ENCODE data around the gene DNPEP. TPM values are rescaled to one million over a fixed set of nuclear protein-coding genes. Genes with fewer than 3 reads are reported as not detected.

DNPEP gene
- total RNA-seq, 3 donors from 2014 or later (not counting 1 experiment from before 2014, with no cell fraction given): 97.8 to 112 (median 103) TPM

DNA sequence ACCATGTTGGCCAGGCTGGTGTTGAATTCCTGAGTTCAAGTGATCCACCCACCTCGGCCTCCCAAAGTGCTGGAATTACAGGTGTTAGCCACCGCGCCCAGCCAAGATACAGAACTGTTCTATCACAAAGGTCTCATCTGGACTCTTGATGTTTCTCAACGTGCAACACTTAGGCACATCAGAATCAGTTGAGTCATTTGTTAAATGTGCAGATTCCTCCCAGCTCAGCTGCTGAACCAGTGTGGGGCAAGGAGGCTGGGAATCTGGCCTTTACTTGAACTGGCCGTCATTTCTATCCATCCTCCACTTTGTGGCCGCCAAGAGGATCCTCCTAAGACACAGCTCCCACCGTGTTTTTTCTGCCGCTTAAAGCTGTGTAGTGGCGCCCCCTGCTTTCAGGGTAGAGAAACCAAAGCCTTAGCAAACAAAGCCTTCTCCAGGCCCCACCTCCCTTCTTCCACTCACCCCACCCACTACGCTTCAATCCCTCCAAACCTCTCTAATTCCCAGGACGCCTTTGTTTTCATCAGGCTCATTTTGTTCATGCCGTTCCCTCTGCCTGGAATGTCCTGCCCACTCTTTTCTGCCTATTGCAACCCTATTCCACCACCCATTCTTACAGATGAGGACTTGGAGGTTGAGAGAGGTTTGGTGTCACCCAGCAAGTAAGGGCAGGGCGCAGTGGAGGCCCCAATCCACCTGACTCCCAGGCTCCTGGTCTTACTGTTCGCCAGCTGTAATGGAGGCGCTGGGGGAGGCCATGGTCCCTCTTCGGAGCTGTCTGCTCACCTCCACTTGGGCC, 46.2 kb upstream of the DNPEP start:
- H3K36me3 Mint-ChIP-seq: no peaks in the 10 kb centered on the region
- Histone ChIP-seq H3K27me3 (ENCODE audit: control insufficient read depth, insufficient read depth, low read length) (peaks cover 10% of the 10 kb centered on the region), H3K9me3 (ENCODE audit: control insufficient read depth, insufficient read depth, low read length) (no peaks in the 10 kb centered on the region), H3K27ac (ENCODE audit: low read length) (no peak overlapping the region), H3K4me1 (ENCODE audit: control insufficient read depth, insufficient read depth, low read length) (no peaks in the 10 kb centered on the region), H3K4me3 (ENCODE audit: low read length) (no peak overlapping the region), H3K36me3 (ENCODE audit: control insufficient read depth, insufficient read depth, low read length) (no peaks in the 10 kb centered on the region)
- ATAC-seq (no peak), DNase-seq (peak in 1 of 2 donors; percentile 46)
- 82% methylated on average over 16 of the region's 16 CpGs for WGBS (ENCODE audit: insufficient coverage)
- no peaks in the 10 kb centered on the region for H3K4me1 Mint-ChIP-seq
- H3K27me3 Mint-ChIP-seq (ENCODE audit: low read depth in 2 of 2): peaks cover 0 to 9% of the 10 kb centered on the region in 2 donors
- H3K9me3 Mint-ChIP-seq: no peaks in the 10 kb centered on the region
- TF ChIP-seq, protein P1, sequence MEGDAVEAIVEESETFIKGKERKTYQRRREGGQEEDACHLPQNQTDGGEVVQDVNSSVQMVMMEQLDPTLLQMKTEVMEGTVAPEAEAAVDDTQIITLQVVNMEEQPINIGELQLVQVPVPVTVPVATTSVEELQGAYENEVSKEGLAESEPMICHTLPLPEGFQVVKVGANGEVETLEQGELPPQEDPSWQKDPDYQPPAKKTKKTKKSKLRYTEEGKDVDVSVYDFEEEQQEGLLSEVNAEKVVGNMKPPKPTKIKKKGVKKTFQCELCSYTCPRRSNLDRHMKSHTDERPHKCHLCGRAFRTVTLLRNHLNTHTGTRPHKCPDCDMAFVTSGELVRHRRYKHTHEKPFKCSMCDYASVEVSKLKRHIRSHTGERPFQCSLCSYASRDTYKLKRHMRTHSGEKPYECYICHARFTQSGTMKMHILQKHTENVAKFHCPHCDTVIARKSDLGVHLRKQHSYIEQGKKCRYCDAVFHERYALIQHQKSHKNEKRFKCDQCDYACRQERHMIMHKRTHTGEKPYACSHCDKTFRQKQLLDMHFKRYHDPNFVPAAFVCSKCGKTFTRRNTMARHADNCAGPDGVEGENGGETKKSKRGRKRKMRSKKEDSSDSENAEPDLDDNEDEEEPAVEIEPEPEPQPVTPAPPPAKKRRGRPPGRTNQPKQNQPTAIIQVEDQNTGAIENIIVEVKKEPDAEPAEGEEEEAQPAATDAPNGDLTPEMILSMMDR (IDR thresholded peaks at IDR 0.05): no peak
- intact Hi-C loops (cut with micrococcal nuclease): no loop called here
- no peak overlapping the region for H3K27ac Mint-ChIP-seq
- H3K4me3 Mint-ChIP-seq: no peak overlapping the region

DNA sequence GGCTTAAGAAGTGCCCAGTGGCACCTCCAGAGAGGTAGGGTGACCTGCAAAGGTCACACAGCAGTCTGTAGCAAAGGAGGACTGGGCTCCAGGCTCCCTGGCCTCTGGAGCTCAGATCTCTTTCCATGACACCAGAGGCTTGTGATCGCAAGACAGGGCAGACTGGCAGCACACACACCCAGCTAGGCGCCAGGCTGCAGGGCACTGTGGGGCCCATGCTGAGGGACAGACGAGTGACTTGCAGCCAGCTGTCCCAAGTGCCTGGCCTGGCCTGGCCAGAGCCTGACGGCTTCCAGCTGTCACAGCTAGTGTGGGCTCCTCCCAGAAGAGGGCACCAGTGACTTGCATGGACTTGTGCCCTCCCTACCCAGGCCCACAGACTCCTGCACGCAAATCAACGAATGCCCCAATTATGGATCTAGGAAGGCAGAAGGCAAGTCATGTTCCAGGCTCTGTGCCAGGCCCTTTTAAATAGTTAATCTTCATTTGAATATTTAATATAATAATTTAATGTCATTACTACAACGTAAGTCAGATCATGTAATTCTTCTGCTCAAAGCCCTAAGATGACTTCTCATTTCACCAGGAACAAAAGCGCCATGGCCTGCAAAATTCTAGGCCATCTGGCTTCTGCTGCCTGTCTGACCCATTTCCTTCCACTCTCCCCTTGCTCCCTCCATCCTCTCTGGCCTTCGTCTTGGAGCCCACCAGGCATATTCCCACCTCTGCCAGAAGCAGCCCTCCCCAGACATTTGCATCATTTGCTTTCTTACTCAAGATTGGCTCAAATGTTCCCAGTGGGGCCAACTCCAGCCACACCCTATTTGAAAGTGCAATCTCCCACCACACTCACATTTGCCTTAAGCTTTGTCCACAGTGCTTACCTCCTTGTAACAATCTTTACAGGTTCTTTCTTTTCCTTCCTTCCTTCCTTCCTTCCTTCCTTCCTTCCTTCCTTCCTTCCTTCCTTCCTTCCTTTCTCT, 43.2 kb upstream of the DNPEP start:
- H3K27me3 ChIP-seq (ENCODE audit: control insufficient read depth, insufficient read depth, low read length): peaks cover 10% of the 10 kb centered on the region
- DNase-seq (peak in 1 of 2 donors; percentile 36), ATAC-seq (no peak)
- no peak overlapping the region for H3K27ac Mint-ChIP-seq
- no peaks in the 10 kb centered on the region for H3K36me3 Mint-ChIP-seq
- H3K27me3 Mint-ChIP-seq (ENCODE audit: low read depth in 2 of 2): peaks cover 8 to 17% of the 10 kb centered on the region in 2 donors
- no peaks in the 10 kb centered on the region for H3K4me1 ChIP-seq (ENCODE audit: control insufficient read depth, insufficient read depth, low read length)
- no peaks in the 10 kb centered on the region for H3K9me3 Mint-ChIP-seq
- 72% methylated on average over 9 of the region's 9 CpGs for WGBS (ENCODE audit: insufficient coverage)
- intact Hi-C loops (cut with micrococcal nuclease): no loop called here
- H3K4me3 Mint-ChIP-seq: no peak overlapping the region
- H3K36me3 ChIP-seq (ENCODE audit: control insufficient read depth, insufficient read depth, low read length): no peaks in the 10 kb centered on the region
- TF ChIP-seq, protein P1 (IDR thresholded peaks at IDR 0.05): no peak
- no peak overlapping the region for H3K27ac ChIP-seq (ENCODE audit: low read length)
- H3K4me1 Mint-ChIP-seq: no peaks in the 10 kb centered on the region
- no peak overlapping the region for H3K4me3 ChIP-seq (ENCODE audit: low read length)
- H3K9me3 ChIP-seq (ENCODE audit: control insufficient read depth, insufficient read depth, low read length): no peaks in the 10 kb centered on the region

DNA sequence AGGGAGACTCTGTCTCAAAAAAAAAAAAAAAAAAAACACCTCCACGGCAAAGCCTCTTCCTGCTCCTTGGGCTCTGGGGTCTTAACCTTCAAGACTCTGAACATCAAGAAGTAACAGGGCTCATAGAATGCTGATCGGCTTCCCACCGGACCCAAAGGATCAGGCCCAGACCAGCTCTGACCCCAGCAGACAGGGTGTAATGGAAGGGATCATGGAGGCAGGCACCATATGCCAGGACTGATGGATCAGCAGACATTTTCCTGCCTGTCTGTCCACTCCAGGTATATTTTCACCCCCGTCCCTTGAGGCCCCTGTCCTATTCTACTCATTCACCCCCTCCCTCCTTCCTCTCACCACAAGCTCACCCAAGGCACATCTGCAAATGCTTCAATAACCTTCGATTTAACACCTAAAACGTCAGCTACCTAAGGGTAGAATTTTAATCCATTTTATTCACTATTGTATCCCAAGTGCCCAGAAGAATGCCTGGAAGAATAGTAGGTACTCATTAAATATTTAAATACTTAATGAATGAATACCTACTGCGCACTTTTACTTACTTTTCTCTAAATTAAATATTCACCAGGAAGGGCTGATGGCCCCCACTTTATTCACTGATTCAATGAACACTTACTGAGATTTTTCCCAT, 42.4 kb upstream of the DNPEP start:
- no peaks in the 10 kb centered on the region for H3K9me3 ChIP-seq (ENCODE audit: control insufficient read depth, insufficient read depth, low read length)
- Mint-ChIP-seq H3K27me3 (ENCODE audit: low read depth in 2 of 2) (peaks cover 8 to 13% of the 10 kb centered on the region in 2 donors), H3K27ac (no peak overlapping the region), H3K4me3 (no peak overlapping the region), H3K36me3 (no peaks in the 10 kb centered on the region), H3K9me3 (no peaks in the 10 kb centered on the region), H3K4me1 (no peaks in the 10 kb centered on the region)
- DNase-seq (no peak), ATAC-seq (no peak)
- intact Hi-C loops (cut with micrococcal nuclease): no loop called here
- no peaks in the 10 kb centered on the region for H3K4me1 ChIP-seq (ENCODE audit: control insufficient read depth, insufficient read depth, low read length)
- TF ChIP-seq, protein P1 (IDR thresholded peaks at IDR 0.05): no peak
- peaks cover 5% of the 10 kb centered on the region for H3K27me3 ChIP-seq (ENCODE audit: control insufficient read depth, insufficient read depth, low read length)
- H3K27ac ChIP-seq (ENCODE audit: low read length): no peak overlapping the region
- H3K36me3 ChIP-seq (ENCODE audit: control insufficient read depth, insufficient read depth, low read length): no peaks in the 10 kb centered on the region
- H3K4me3 ChIP-seq (ENCODE audit: low read length): no peak overlapping the region
- 90% methylated on average over 5 of the region's 7 CpGs for WGBS (ENCODE audit: insufficient coverage)

Measured in natural killer cell (primary cell).